Activated CD8-positive, alpha-beta T cell treated with anti-CD3 and anti-CD28 coated beads, Interleukin-2, amount 10 ng/mL, durations not matched to agents 7 days and 5 days (primary cell): Measurements from ENCODE around the gene EYA3. TPM values are rescaled to one million over a fixed set of nuclear protein-coding genes. Genes with fewer than 3 reads are reported as not detected.
A peak's percentile ranks its signal among the peaks of the same experiment; 100 is the strongest.

Experiments used
- ATAC-seq: fragments of 150-1000 bp; cut with Tn5 transposase; one replicate; pipeline ENCODE4 v1.10.0; 2021; ENCODE audit warnings: moderate library complexity
- CTCF ChIA-PET: fragments of 350-600 bp; sonication (Branson Sonifier 250); formaldehyde crosslinking; loops from one replicate; lab custom pipeline; 2021; ENCODE audit warnings: antibody characterized with exemption; lab: Charles Lee
- POLR2A ChIA-PET: fragments of 350-600 bp; sonication (Branson Sonifier 250); formaldehyde crosslinking; loops from one replicate; lab custom pipeline; 2021; ENCODE audit warnings: antibody characterized with exemption; lab: Charles Lee
- DNase-seq: peaks from one replicate; pipeline ENCODE4 v3.0.0-alpha.2; 2020
- H3K27ac Mint-ChIP-seq: one replicate; pipeline ENCODE4 v1.8.0; 2021; ENCODE audit warnings: mild to moderate bottlenecking, mixed read lengths
- H3K27me3 Mint-ChIP-seq: one replicate; pipeline ENCODE4 v1.8.0; 2021; ENCODE audit warnings: low read depth, mixed read lengths
- H3K36me3 Mint-ChIP-seq: one replicate; pipeline ENCODE4 v1.8.0; 2021; ENCODE audit warnings: low read depth, mixed read lengths
- H3K4me1 Mint-ChIP-seq: one replicate; pipeline ENCODE4 v1.8.0; 2021; ENCODE audit warnings: low read depth, mixed read lengths
- H3K4me3 Mint-ChIP-seq: one replicate; pipeline ENCODE4 v1.8.0; 2021; ENCODE audit warnings: mild to moderate bottlenecking, mixed read lengths
- H3K9me3 Mint-ChIP-seq: one replicate; pipeline ENCODE4 v1.8.0; 2022; ENCODE audit warnings: mixed read lengths; ENCODE audit not compliant: insufficient read depth
- total RNA-seq, 2 experiments: library from RNA; stranded (reverse); gene quantifications; one replicate each; pipeline ENCODE4 v1.2.3, GENCODE V29; 2021

Gene EYA3
- total RNA-seq, 2 experiments from 2014 or later = 33.5 to 34.5 TPM

GRCh38 chr1:27935721-27936120 is 152.7 kb downstream of the EYA3 start:
- DNase-seq (no peak), ATAC-seq (no peak)
- peaks cover 15% of the 10 kb centered on the region for H3K27me3 Mint-ChIP-seq
- H3K9me3 Mint-ChIP-seq = no peaks in the 10 kb centered on the region
- ChIA-PET POLR2A (no interaction called here), CTCF (no interaction called here)
- H3K27ac Mint-ChIP-seq = no peak overlapping the region
- H3K36me3 Mint-ChIP-seq = no peaks in the 10 kb centered on the region
- H3K4me3 Mint-ChIP-seq = no peak overlapping the region
- H3K4me1 Mint-ChIP-seq = peaks cover 53% of the 10 kb centered on the region

- no peak for DNase-seq
- Mint-ChIP-seq H3K4me3 (peak within 1 kb of the TSS; percentile 52), H3K27me3 (peaks cover 15% of the 10 kb centered on the region), H3K9me3 (no peaks in the 10 kb centered on the region), H3K27ac (no peak within 1 kb of the TSS), H3K36me3 (no peaks in the 10 kb centered on the region), H3K4me1 (peaks cover 52% of the 10 kb centered on the region)
- CTCF ChIA-PET = interaction anchor here (1.0 kb wide), 1 partner anchor 61 kb away, joined by 4 read pairs; no protein-coding TSS in a partner anchor
- POLR2A ChIA-PET = interaction anchor here (0.6 kb wide), 1 partner anchor 34 kb away, joined by 4 read pairs; no protein-coding TSS in a partner anchor
- peak; percentile 48 for ATAC-seq
Observed at GRCh38 chr1:27934818-27935549, 153.4 kb downstream of the EYA3 start, which contains the start of gene SMPDL3B. Gene SMPDL3B, plus strand, starts transcription at chr1:27935000. Its CDS starts 184 bp downstream, at chr1:27935184.

- DNase-seq = no peak
- POLR2A ChIA-PET = no interaction called here
- H3K9me3 Mint-ChIP-seq = no peaks in the 10 kb centered on the region
- H3K27ac Mint-ChIP-seq = peak overlapping the region; percentile 50
- H3K4me1 Mint-ChIP-seq = peaks cover 42% of the 10 kb centered on the region
- H3K27me3 Mint-ChIP-seq = peaks cover 17% of the 10 kb centered on the region
- H3K4me3 Mint-ChIP-seq = peak overlapping the region; percentile 15
- ATAC-seq = no peak
- CTCF ChIA-PET = interaction anchor here (1.0 to 2.1 kb wide), 3 partner anchors 8 to 15 kb away, joined by 3 to 11 read pairs (median 3); no protein-coding TSS in a partner anchor
- no peaks in the 10 kb centered on the region for H3K36me3 Mint-ChIP-seq
Observed at GRCh38 chr1:27931759-27932158, 156.7 kb downstream of the EYA3 start.

- Mint-ChIP-seq H3K27ac (peak overlapping the region; percentile 75), H3K4me1 (peaks cover 42% of the 10 kb centered on the region), H3K4me3 (peak overlapping the region; percentile 15), H3K36me3 (no peaks in the 10 kb centered on the region), H3K9me3 (no peaks in the 10 kb centered on the region), H3K27me3 (peaks cover 18% of the 10 kb centered on the region)
- CTCF ChIA-PET = interaction anchor here (2.1 kb wide), 1 partner anchor 9 kb away, joined by 11 read pairs; no protein-coding TSS in a partner anchor
- no peak for ATAC-seq
- POLR2A ChIA-PET = interaction anchor here (0.8 kb wide), 1 partner anchor 28 kb away, joined by 3 read pairs; the partner anchor contains the start of gene XKR8
- peak; percentile 36 for DNase-seq
Observed at GRCh38 chr1:27931184-27931583, 157.2 kb downstream of the EYA3 start.

- H3K4me3 Mint-ChIP-seq = no peak overlapping the region
- H3K27ac Mint-ChIP-seq = no peak overlapping the region
- H3K9me3 Mint-ChIP-seq = no peaks in the 10 kb centered on the region
- ATAC-seq = no peak
- POLR2A ChIA-PET = no interaction called here
- no peaks in the 10 kb centered on the region for H3K36me3 Mint-ChIP-seq
- H3K27me3 Mint-ChIP-seq = peaks cover 10% of the 10 kb centered on the region
- DNase-seq = no peak
- CTCF ChIA-PET = interaction anchor here (1.9 kb wide), 1 partner anchor 12 kb away, joined by 5 read pairs; no protein-coding TSS in a partner anchor
- H3K4me1 Mint-ChIP-seq = peaks cover 29% of the 10 kb centered on the region
Observed at GRCh38 chr1:27928216-27928954, 160.0 kb downstream of the EYA3 start.

GRCh38 chr1:27922272-27922671 is 166.1 kb downstream of the EYA3 start:
- CTCF ChIA-PET = interaction anchor here (1.2 kb wide), 1 partner anchor 19 kb away, joined by 4 read pairs; no protein-coding TSS in a partner anchor
- ATAC-seq (no peak), DNase-seq (no peak)
- Mint-ChIP-seq H3K4me1 (no peaks in the 10 kb centered on the region), H3K4me3 (no peak overlapping the region), H3K9me3 (no peaks in the 10 kb centered on the region), H3K27me3 (peaks cover 19% of the 10 kb centered on the region), H3K27ac (no peak overlapping the region), H3K36me3 (no peaks in the 10 kb centered on the region)
- POLR2A ChIA-PET = no interaction called here

Other genes starting within 250 kb of the EYA3 start
- 10 to 100 TPM; 35.9 to 39.9 TPM for gene THEMIS2, start 216.1 kb downstream of the EYA3 start, total RNA-seq
- 10 to 100 TPM; 79.0 to 81.0 TPM for gene RPA2, start 174.0 kb downstream of the EYA3 start, total RNA-seq
- gene SMPDL3B, start 153.6 kb downstream of the EYA3 start, total RNA-seq = under 1 TPM; 0.76 to 0.82 TPM
- 1 to 10 TPM; 8.0 TPM for gene XKR8, start 128.6 kb downstream of the EYA3 start, total RNA-seq
- under 1 TPM; 0.47 to 0.50 TPM for gene PTAFR, start 88.1 kb upstream of the EYA3 start, total RNA-seq
- 100 to 1,000 TPM; 121 to 124 TPM for gene DNAJC8, start 144.4 kb upstream of the EYA3 start, total RNA-seq
- 100 to 1,000 TPM; 204 to 222 TPM for gene ATP5IF1, start 147.5 kb upstream of the EYA3 start, total RNA-seq
- gene SESN2, start 170.9 kb upstream of the EYA3 start, total RNA-seq = 10 to 100 TPM; 12.5 to 12.6 TPM
- gene MED18, start 240.4 kb upstream of the EYA3 start, total RNA-seq = 10 to 100 TPM; 18.4 to 21.7 TPM